Measurements from ENCODE around the gene TFPI.

GRCh38 chr2:187594801-187595200 lies 40.6 kb upstream of the TFPI start:
- TF ChIP-seq POLR2A (IDR thresholded peaks at IDR 0.05) (no peak), CTCF (IDR thresholded peaks at IDR 0.05) (no peak)

All from transverse colon (tissue), 3 donors.